Activated naive CD4-positive, alpha-beta T cell treated with anti-CD3 and anti-CD28 coated beads, Interleukin-2, amount 50 U/mL, for 72 hours (primary cell): ENCODE results near the gene AFF4. TPM values are rescaled to one million over a fixed set of nuclear protein-coding genes. Genes with fewer than 3 reads are reported as not detected.

Source experiments
- ATAC-seq, 2 donors: fragments of 150-1000 bp; cut with Tn5 transposase; 2 replicates each; pipeline ENCODE4 v1.10.0; 2021; ENCODE audit warnings: mild to moderate bottlenecking in 2 of 2, moderate library complexity in 2 of 2
- DNase-seq, 2 donors: peaks; one replicate each; pipeline ENCODE4 v3.0.0; 2021 to 2022; ENCODE audit warnings: low spot score in 2 of 2
- H3K27ac Mint-ChIP-seq, 2 donors: one replicate each; pipeline ENCODE4 v1.8.0; 2022; ENCODE audit warnings: mild to moderate bottlenecking in 2 of 2, mixed read lengths in 2 of 2
- H3K36me3 Mint-ChIP-seq, 2 donors: one replicate each; pipeline ENCODE4 v1.8.0; 2022; ENCODE audit warnings: mixed read lengths in 2 of 2
- H3K9me3 Mint-ChIP-seq, 2 donors: one replicate each; pipeline ENCODE4 v1.8.0; 2022; ENCODE audit warnings: mixed read lengths in 2 of 2
- total RNA-seq, 2 donors: library from RNA; stranded (reverse); gene quantifications; one replicate each; pipeline ENCODE4 v1.2.3, GENCODE V29; 2022

Gene AFF4
- total RNA-seq, 2 donors from 2014 or later, result 31.6 to 52.8 TPM

DNA sequence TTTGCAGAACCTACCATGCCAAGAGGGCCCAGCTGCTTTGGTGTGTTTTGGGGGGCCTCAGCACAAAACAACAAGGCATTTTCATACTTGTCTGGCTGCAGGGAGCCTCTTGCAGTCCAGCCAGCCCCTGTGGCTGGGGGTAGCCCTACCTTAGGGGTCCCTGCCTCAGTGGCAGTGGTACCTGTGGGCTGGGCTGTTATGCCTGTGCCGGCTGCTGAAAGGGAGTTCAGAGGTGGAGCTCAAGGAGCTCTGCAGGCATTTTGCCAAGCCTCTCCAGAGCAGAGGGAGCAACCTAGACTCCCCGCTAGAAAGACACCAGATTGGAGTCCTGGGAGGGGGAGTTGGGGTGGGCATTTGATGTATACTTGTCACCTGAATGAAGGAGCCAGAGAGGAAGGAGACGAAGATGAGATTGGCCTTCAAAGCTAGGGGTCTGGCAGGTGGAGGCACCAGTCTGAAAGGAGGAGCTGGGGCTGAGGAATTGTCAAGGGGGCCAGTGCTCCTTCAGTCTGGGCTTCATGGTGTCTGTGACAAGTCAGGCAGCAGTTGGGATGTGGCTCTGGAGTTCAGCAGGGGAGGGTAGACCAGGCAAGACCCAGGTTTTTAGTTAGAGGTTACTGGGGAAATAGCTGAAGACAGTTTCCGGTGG is 134.5 kb downstream of the AFF4 start:
- no peaks in the 10 kb centered on the region for H3K9me3 Mint-ChIP-seq
- ATAC-seq, result no peak
- DNase-seq, result no peak
- no peaks in the 10 kb centered on the region for H3K36me3 Mint-ChIP-seq
- H3K27ac Mint-ChIP-seq, result no peak overlapping the region

GRCh38 chr5:132827943-132828673 is 135.3 kb downstream of the AFF4 start:
- H3K27ac Mint-ChIP-seq, result no peak overlapping the region
- no peak for ATAC-seq

DNA sequence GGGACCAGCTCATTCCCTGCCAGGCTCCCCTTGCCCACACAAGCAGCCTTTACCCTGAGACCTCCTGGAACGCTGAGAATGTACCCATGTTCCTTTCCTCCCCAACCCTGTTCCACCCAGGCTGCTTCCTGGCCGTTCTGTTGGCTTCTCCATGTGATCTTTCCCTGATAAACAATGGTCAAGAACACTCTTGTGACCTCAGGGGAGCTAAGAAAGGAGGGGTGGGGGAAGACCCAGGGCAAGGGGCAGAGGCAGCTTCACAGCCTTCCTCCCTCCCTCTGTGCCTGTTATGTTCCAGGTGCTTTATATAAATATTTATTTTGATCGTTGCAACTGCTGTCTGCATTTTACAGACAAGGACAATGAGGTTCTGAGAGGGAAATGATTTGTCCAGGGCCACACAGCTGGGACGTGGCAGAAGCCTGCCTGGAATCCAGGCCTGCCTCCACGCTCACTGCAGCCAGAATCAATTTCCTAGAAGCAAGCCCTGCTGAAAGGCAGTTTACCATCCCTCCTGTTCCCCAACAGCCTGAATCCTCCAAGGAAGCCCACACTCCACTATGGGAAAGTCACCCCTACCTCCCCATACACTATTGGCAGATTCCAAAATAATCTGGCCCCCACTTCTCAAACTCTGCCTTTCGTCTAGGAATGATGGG is 136.9 kb downstream of the AFF4 start:
- Mint-ChIP-seq H3K36me3 (no peaks in the 10 kb centered on the region), H3K9me3 (no peaks in the 10 kb centered on the region), H3K27ac (no peak overlapping the region)
- DNase-seq (no peak), ATAC-seq (no peak)

More at GRCh38 chr5:132827943-132828673, 135.3 kb downstream of the AFF4 start:
- H3K9me3 Mint-ChIP-seq, result no peaks in the 10 kb centered on the region
- H3K36me3 Mint-ChIP-seq, result no peaks in the 10 kb centered on the region
- no peak for DNase-seq

GRCh38 chr5:132825834-132826391 is 137.5 kb downstream of the AFF4 start:
- Mint-ChIP-seq H3K27ac (no peak overlapping the region), H3K9me3 (no peaks in the 10 kb centered on the region), H3K36me3 (no peaks in the 10 kb centered on the region)
- DNase-seq (no peak), ATAC-seq (peak in 1 of 2 donors; percentile 59)

Other genes starting within 250 kb of the AFF4 start
- gene KIF3A, start 226.1 kb downstream of the AFF4 start, total RNA-seq, result 10 to 100 TPM in 1 of 2 donors, 1 to 10 TPM in 1; 9.0 to 12.7 TPM
- gene CCNI2, start 216.2 kb downstream of the AFF4 start, total RNA-seq, result 1 to 10 TPM in 1 of 2 donors, under 1 TPM in 1; 0.87 to 2.2 TPM
- 10 to 100 TPM in 1 of 2 donors, 1 to 10 TPM in 1; 9.4 to 15.5 TPM for gene SEPTIN8, start 186.4 kb downstream of the AFF4 start, total RNA-seq
- not detected for gene SOWAHA, start 150.3 kb downstream of the AFF4 start, total RNA-seq
- 1 to 10 TPM; 1.3 to 2.3 TPM for gene SHROOM1, start 133.0 kb downstream of the AFF4 start, total RNA-seq
- 1 to 10 TPM; 1.1 to 1.3 TPM for gene GDF9, start 97.2 kb downstream of the AFF4 start, total RNA-seq
- gene UQCRQ, start 97.0 kb downstream of the AFF4 start, total RNA-seq, result 100 to 1,000 TPM; 396 to 399 TPM
- 1 to 10 TPM; 1.5 to 3.8 TPM for gene LEAP2, start 90.0 kb downstream of the AFF4 start, total RNA-seq
- 10 to 100 TPM; 24.9 to 34.8 TPM for gene ZCCHC10, start 62.9 kb upstream of the AFF4 start, total RNA-seq
- 100 to 1,000 TPM; 168 to 198 TPM for gene HSPA4, start 88.4 kb upstream of the AFF4 start, total RNA-seq